Gastroesophageal sphincter (tissue), 3 donors: Measurements from ENCODE around the gene EPB41L4A.

Source experiments
- EP300 ChIP-seq: sonication (generic); formaldehyde crosslinking; IDR thresholded peaks from one replicate; pipeline ENCODE4 v1.6.1; 2017; ENCODE audit warnings: antibody characterized with exemption, mild to moderate bottlenecking
- POLR2A ChIP-seq, 2 donors: fragments of 450-650 bp; IDR thresholded peaks; one replicate each; pipeline ENCODE4 v1.6.1; 2017; ENCODE audit warnings: antibody characterized with exemption in 2 of 2, mild to moderate bottlenecking in 2 of 2, moderate library complexity in 1 of 2
- TF ChIP-seq, protein P1 (sequence below), 4 experiments: fragments of 200-600 bp in 2 of 4; fragments of 450-650 bp in 2 of 4; sonication (generic) in 1 of 4; IDR thresholded peaks; one replicate each; pipeline ENCODE4 v1.5.1; 2017 to 2019; ENCODE audit warnings: antibody characterized with exemption in 4 of 4, mild to moderate bottlenecking in 2 of 4, moderate library complexity in 2 of 4

DNA sequence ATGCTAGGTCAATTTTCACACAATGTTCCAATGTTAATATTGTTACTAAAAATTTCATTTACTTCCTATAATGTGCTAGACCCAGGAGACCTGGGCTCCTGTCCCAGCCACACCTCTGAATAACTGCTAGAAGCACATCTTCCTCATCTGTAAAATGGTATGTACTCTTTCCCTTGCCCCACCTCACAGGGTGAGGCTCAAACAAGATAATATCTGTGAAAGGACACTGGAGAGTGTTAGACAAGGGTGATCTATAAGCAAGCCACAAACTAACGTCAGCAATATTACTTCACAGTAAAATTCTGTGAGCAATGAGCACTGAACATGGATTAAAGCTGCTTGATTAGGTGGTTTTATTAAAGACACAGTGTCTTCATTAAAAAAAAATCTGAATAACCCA is 186.4 kb downstream of the EPB41L4A start:
- no peak for TF ChIP-seq EP300
- TF ChIP-seq, protein P1, sequence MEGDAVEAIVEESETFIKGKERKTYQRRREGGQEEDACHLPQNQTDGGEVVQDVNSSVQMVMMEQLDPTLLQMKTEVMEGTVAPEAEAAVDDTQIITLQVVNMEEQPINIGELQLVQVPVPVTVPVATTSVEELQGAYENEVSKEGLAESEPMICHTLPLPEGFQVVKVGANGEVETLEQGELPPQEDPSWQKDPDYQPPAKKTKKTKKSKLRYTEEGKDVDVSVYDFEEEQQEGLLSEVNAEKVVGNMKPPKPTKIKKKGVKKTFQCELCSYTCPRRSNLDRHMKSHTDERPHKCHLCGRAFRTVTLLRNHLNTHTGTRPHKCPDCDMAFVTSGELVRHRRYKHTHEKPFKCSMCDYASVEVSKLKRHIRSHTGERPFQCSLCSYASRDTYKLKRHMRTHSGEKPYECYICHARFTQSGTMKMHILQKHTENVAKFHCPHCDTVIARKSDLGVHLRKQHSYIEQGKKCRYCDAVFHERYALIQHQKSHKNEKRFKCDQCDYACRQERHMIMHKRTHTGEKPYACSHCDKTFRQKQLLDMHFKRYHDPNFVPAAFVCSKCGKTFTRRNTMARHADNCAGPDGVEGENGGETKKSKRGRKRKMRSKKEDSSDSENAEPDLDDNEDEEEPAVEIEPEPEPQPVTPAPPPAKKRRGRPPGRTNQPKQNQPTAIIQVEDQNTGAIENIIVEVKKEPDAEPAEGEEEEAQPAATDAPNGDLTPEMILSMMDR (IDR thresholded peaks at IDR 0.05): no peak
- TF ChIP-seq POLR2A (IDR thresholded peaks at IDR 0.05): no peak
